Body of pancreas (tissue), 4 donors: ENCODE measurements around the gene IER3IP1.

Experiments used
- POLR2A ChIP-seq, 3 donors: fragments of 450-650 bp; IDR thresholded peaks; one replicate each; pipeline ENCODE4 v1.6.1; 2016; ENCODE audit warnings: antibody characterized with exemption in 3 of 3, mild to moderate bottlenecking in 2 of 3
- TF ChIP-seq, protein P1 (sequence below), 7 experiments: fragments of 450-650 bp in 4 of 7; fragments of 200-600 bp in 3 of 7; sonication (generic) in 3 of 7; IDR thresholded peaks; one replicate each; pipeline ENCODE4 v1.5.1; 2016 to 2019; ENCODE audit warnings: antibody characterized with exemption in 7 of 7

DNA sequence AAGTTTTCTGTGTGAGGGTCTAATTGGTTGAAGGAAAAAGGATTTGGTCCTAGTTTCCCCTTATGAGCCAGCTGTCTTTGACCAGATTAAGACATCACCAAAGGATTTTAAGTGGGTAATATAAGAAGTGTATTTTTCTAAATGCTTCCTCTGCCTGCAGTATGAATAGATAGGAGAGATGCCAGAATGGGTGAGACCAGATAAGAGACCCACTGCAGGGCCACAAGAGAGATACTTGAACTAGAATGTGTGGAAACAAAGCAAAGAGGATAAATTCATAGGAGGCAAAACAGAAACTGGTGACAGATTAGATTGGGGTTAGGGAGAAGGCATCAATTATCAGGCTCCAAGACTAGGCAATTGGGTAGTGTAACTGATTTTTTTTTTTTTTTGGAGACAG, 24.7 kb downstream of the IER3IP1 start:
- TF ChIP-seq, protein P1, sequence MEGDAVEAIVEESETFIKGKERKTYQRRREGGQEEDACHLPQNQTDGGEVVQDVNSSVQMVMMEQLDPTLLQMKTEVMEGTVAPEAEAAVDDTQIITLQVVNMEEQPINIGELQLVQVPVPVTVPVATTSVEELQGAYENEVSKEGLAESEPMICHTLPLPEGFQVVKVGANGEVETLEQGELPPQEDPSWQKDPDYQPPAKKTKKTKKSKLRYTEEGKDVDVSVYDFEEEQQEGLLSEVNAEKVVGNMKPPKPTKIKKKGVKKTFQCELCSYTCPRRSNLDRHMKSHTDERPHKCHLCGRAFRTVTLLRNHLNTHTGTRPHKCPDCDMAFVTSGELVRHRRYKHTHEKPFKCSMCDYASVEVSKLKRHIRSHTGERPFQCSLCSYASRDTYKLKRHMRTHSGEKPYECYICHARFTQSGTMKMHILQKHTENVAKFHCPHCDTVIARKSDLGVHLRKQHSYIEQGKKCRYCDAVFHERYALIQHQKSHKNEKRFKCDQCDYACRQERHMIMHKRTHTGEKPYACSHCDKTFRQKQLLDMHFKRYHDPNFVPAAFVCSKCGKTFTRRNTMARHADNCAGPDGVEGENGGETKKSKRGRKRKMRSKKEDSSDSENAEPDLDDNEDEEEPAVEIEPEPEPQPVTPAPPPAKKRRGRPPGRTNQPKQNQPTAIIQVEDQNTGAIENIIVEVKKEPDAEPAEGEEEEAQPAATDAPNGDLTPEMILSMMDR (IDR thresholded peaks at IDR 0.05) = no peak
- TF ChIP-seq POLR2A (IDR thresholded peaks at IDR 0.05) = no peak
